Suprapubic skin (tissue), 3 donors: ENCODE measurements around the gene PCA3.

Source experiments
- POLR2A ChIP-seq, 2 donors: fragments of 450-650 bp; IDR thresholded peaks; one replicate each; pipeline ENCODE4 v1.6.1; 2017; ENCODE audit warnings: antibody characterized with exemption in 2 of 2, mild to moderate bottlenecking in 2 of 2, moderate library complexity in 2 of 2
- TF ChIP-seq, protein P1 (sequence below), 2 donors: fragments of 200-600 bp in 1 of 2; fragments of 450-650 bp in 1 of 2; sonication (generic) in 1 of 2; IDR thresholded peaks; one replicate each; pipeline ENCODE4 v1.5.1; 2016 to 2019; ENCODE audit warnings: antibody characterized with exemption in 2 of 2, mild to moderate bottlenecking in 1 of 2, moderate library complexity in 1 of 2

GRCh38 chr9:76725011-76725546 is 39.2 kb upstream of the PCA3 start:
- no peak for TF ChIP-seq POLR2A (IDR thresholded peaks at IDR 0.05)
- TF ChIP-seq, protein P1, sequence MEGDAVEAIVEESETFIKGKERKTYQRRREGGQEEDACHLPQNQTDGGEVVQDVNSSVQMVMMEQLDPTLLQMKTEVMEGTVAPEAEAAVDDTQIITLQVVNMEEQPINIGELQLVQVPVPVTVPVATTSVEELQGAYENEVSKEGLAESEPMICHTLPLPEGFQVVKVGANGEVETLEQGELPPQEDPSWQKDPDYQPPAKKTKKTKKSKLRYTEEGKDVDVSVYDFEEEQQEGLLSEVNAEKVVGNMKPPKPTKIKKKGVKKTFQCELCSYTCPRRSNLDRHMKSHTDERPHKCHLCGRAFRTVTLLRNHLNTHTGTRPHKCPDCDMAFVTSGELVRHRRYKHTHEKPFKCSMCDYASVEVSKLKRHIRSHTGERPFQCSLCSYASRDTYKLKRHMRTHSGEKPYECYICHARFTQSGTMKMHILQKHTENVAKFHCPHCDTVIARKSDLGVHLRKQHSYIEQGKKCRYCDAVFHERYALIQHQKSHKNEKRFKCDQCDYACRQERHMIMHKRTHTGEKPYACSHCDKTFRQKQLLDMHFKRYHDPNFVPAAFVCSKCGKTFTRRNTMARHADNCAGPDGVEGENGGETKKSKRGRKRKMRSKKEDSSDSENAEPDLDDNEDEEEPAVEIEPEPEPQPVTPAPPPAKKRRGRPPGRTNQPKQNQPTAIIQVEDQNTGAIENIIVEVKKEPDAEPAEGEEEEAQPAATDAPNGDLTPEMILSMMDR (IDR thresholded peaks at IDR 0.05), result no peak
